H1 (cell line): Measurements from ENCODE around the gene FAHD1. TPM values are rescaled to one million over a fixed set of nuclear protein-coding genes. Genes with fewer than 3 reads are reported as not detected.

Experiments
- CTCF ChIA-PET: fragments of 300-600 bp; sonication (Branson Sonifier 250); formaldehyde crosslinking; loops from one replicate; lab custom pipeline; 2021; ENCODE audit not compliant: partially characterized antibody; lab: Charles Lee
- POLR2A ChIA-PET: fragments of 300-600 bp; sonication (Branson Sonifier 250); formaldehyde crosslinking; loops from one replicate; lab custom pipeline; 2021; ENCODE audit warnings: inconsistent platforms; ENCODE audit not compliant: partially characterized antibody; lab: Charles Lee
- DNase-seq, 2 experiments: peaks; one replicate each; pipeline versions ENCODE4 v3.0.0 to v3.0.0-alpha.2; 2010 to 2022; ENCODE audit warnings: low spot score in 2 of 2, low read depth in 1 of 2, mixed read lengths in 1 of 2
- FAIRE-seq: peaks from 2 replicates; lab custom pipeline; 2011; peaks lifted over from hg19 to GRCh38; lab: Jason Lieb, UNC
- H2AFZ ChIP-seq: 2 replicates; pipeline ENCODE4 v1.8.1; 2012; ENCODE audit warnings: low read length, inconsistent platforms
- H2AK5ac ChIP-seq: 2 replicates; pipeline ENCODE4 v1.6.1; 2013; ENCODE audit warnings: low read depth, low read length
- H2BK120ac ChIP-seq: replicated peaks from 2 replicates; pipeline ENCODE3; 2013; ENCODE audit warnings: low read depth, low read length, inconsistent platforms
- H2BK12ac ChIP-seq: 2 replicates; pipeline ENCODE4 v1.6.1; 2013; ENCODE audit warnings: low read depth, low read length
- H2BK15ac ChIP-seq: 2 replicates; pipeline ENCODE4 v1.6.1; 2013; ENCODE audit warnings: low read length
- H2BK20ac ChIP-seq: 2 replicates; pipeline ENCODE4 v1.6.1; 2013; ENCODE audit warnings: low read length
- H2BK5ac ChIP-seq: 2 replicates; pipeline ENCODE4 v1.6.1; 2013; ENCODE audit warnings: low read depth, low read length
- H3K14ac ChIP-seq: 2 replicates; pipeline ENCODE4 v1.6.1; 2013; ENCODE audit warnings: inconsistent platforms; ENCODE audit not compliant: insufficient read length
- H3K18ac ChIP-seq: 2 replicates; pipeline ENCODE4 v1.6.1; 2013; ENCODE audit warnings: low read length; ENCODE audit errors: extremely low read depth
- H3K23ac ChIP-seq: 2 replicates; pipeline ENCODE4 v1.6.1; 2013; ENCODE audit warnings: inconsistent platforms; ENCODE audit not compliant: insufficient read length
- H3K23me2 ChIP-seq: 2 replicates; pipeline ENCODE4 v1.6.1; 2013; ENCODE audit warnings: low read depth, low read length
- H3K27ac ChIP-seq: 2 replicates; pipeline ENCODE4 v1.6.1; 2011; ENCODE audit warnings: low read depth, low read length, inconsistent platforms
- H3K27me3 ChIP-seq, 4 experiments: replicated peaks in 1 of 4; 1 replicate in 1 of 4; 2 replicates in 3 of 4; pipeline versions ENCODE4 v1.6.1 to v1.8.1; 2011 to 2013; ENCODE audit warnings: low read length in 3 of 4, mild to moderate bottlenecking in 3 of 4, inconsistent platforms in 2 of 4, mixed read lengths in 2 of 4, moderate library complexity in 1 of 4; ENCODE audit not compliant: control insufficient read depth in 3 of 4, insufficient read depth in 3 of 4; ENCODE audit errors: extremely low read depth in 1 of 4
- H3K36me3 ChIP-seq, 4 experiments: 2 replicates each; pipeline versions ENCODE4 v1.6.1 to v1.8.1; 2011 to 2013; ENCODE audit warnings: mild to moderate bottlenecking in 4 of 4, low read length in 3 of 4, moderate library complexity in 2 of 4, control low read depth in 1 of 4, inconsistent platforms in 1 of 4; ENCODE audit not compliant: insufficient read depth in 4 of 4, control insufficient read depth in 2 of 4
- H3K4ac ChIP-seq: replicated peaks from 2 replicates; pipeline ENCODE3; 2013; ENCODE audit warnings: low read length, low read depth, mixed read lengths, inconsistent platforms; ENCODE audit not compliant: insufficient read length
- H3K4me1 ChIP-seq, 4 experiments: replicated peaks in 1 of 4; 1 replicate in 1 of 4; 2 replicates in 3 of 4; pipeline versions ENCODE4 v1.6.1 to v1.8.1; 2011 to 2013; ENCODE audit warnings: low read length in 3 of 4, inconsistent platforms in 2 of 4, mixed read lengths in 1 of 4; ENCODE audit not compliant: insufficient read depth in 4 of 4, control insufficient read depth in 3 of 4
- H3K4me2 ChIP-seq, 2 experiments: 2 replicates each; pipeline versions ENCODE4 v1.6.1 to v1.8.1; 2011 to 2013; ENCODE audit warnings: low read depth in 2 of 2, low read length in 2 of 2, control low read depth in 1 of 2, inconsistent platforms in 1 of 2, mild to moderate bottlenecking in 1 of 2; ENCODE audit not compliant: insufficient read depth in 1 of 2
- H3K4me3 ChIP-seq, 4 experiments: fragments of 200-600, 300-600 bp in 1 of 4; sonication (generic), shearing (Covaris generic), sonication (Bioruptor Twin) in 1 of 4; 2 replicates each; pipeline versions ENCODE4 v1.5.1 to v1.8.1; 2011 to 2016; ENCODE audit warnings: low read length in 4 of 4, low read depth in 3 of 4, control low read depth in 2 of 4, inconsistent platforms in 2 of 4, mild to moderate bottlenecking in 2 of 4, mixed read lengths in 1 of 4, moderate library complexity in 1 of 4; ENCODE audit not compliant: insufficient read depth in 2 of 4; ENCODE audit errors: extremely low read depth in 1 of 4
- H3K56ac ChIP-seq: replicated peaks from 2 replicates; pipeline ENCODE3; 2013; ENCODE audit warnings: low read depth, mild to moderate bottlenecking, mixed read lengths, low read length, inconsistent platforms; ENCODE audit not compliant: insufficient read length
- H3K79me1 ChIP-seq: 2 replicates; pipeline ENCODE4 v1.6.1; 2013; ENCODE audit warnings: low read depth, low read length, control low read depth
- H3K79me2 ChIP-seq, 2 experiments: 2 replicates each; pipeline versions ENCODE4 v1.6.1 to v1.8.1; 2012 to 2013; ENCODE audit warnings: low read length in 2 of 2, mild to moderate bottlenecking in 2 of 2, inconsistent platforms in 1 of 2; ENCODE audit not compliant: insufficient read depth in 2 of 2, control insufficient read depth in 1 of 2
- H3K9ac ChIP-seq, 4 experiments: replicated peaks in 1 of 4; 1 replicate in 1 of 4; 2 replicates in 3 of 4; pipeline versions ENCODE4 v1.6.1 to v1.8.1; 2011 to 2013; ENCODE audit warnings: low read depth in 3 of 4, low read length in 3 of 4, control low read depth in 2 of 4, mild to moderate bottlenecking in 2 of 4, moderate library complexity in 2 of 4, inconsistent platforms in 1 of 4; ENCODE audit errors: extremely low read depth in 1 of 4
- H3K9me3 ChIP-seq, 2 experiments: 2 replicates each; pipeline versions ENCODE4 v1.6.1 to v1.8.1; 2012 to 2013; ENCODE audit warnings: mild to moderate bottlenecking in 2 of 2, moderate library complexity in 2 of 2, control low read depth in 1 of 2, inconsistent platforms in 1 of 2, low read depth in 1 of 2, low read length in 1 of 2, mixed read lengths in 1 of 2; ENCODE audit not compliant: insufficient read depth in 2 of 2
- H4K20me1 ChIP-seq, 2 experiments: replicated peaks in 1 of 2; 2 replicates each; pipeline versions ENCODE3 to v1.8.1; 2011 to 2013; ENCODE audit warnings: inconsistent platforms in 2 of 2, low read length in 2 of 2, mild to moderate bottlenecking in 1 of 2; ENCODE audit not compliant: insufficient read depth in 2 of 2, control insufficient read depth in 1 of 2
- H4K5ac ChIP-seq: 2 replicates; pipeline ENCODE4 v1.6.1; 2013; ENCODE audit warnings: low read length, low read depth, mixed read lengths, inconsistent platforms; ENCODE audit not compliant: insufficient read length
- H4K8ac ChIP-seq: 2 replicates; pipeline ENCODE4 v1.8.0; 2013; ENCODE audit warnings: mild to moderate bottlenecking, moderate library complexity, low read length, inconsistent platforms; ENCODE audit not compliant: insufficient read depth; ENCODE audit errors: extremely low read depth
- H4K91ac ChIP-seq: replicated peaks from 2 replicates; pipeline ENCODE3; 2013; ENCODE audit warnings: low read length, mixed read lengths, inconsistent platforms; ENCODE audit not compliant: insufficient read length
- BRCA1 ChIP-seq: IDR thresholded peaks from 2 replicates; pipeline ENCODE4 v1.6.1; 2012; ENCODE audit warnings: low read depth, low read length, improper control_type of control experiment
- CTBP2 ChIP-seq: IDR thresholded peaks from 2 replicates; pipeline ENCODE4 v1.7.0; 2011; ENCODE audit warnings: borderline replicate concordance, mild to moderate bottlenecking, moderate library complexity, mixed read lengths, low read length; ENCODE audit not compliant: insufficient read depth, insufficient read length
- KDM1A ChIP-seq: fragments of 200-600, 300-600 bp; sonication (generic); IDR thresholded peaks from 2 replicates; pipeline ENCODE4 v1.7.1; 2016; ENCODE audit warnings: mild to moderate bottlenecking, low read length, borderline replicate concordance
- MAFK ChIP-seq: IDR thresholded peaks from 2 replicates; pipeline ENCODE4 v1.6.1; 2012; ENCODE audit warnings: low read depth, mild to moderate bottlenecking, improper control_type of control experiment, low read length
- SIRT6 ChIP-seq: IDR thresholded peaks from one replicate; pipeline ENCODE4 v1.7.1; 2012; ENCODE audit warnings: low read length, inconsistent platforms
- SRF ChIP-seq: IDR thresholded peaks from 2 replicates; pipeline ENCODE4 v1.6.1; 2011; ENCODE audit warnings: mild to moderate bottlenecking, low read depth, low read length, moderate library complexity
- TCF12 ChIP-seq: IDR thresholded peaks from 2 replicates; pipeline ENCODE4 v1.6.1; 2011; ENCODE audit warnings: low read depth, mild to moderate bottlenecking, low read length
- WGBS, 2 experiments: shearing (Covaris generic) in 1 of 2; methylation state at CpG; one replicate each; pipeline versions ENCODE4 v1.1.6 to v1.1.7; 2013 to 2015; ENCODE audit warnings: low lambda C conversion rate in 2 of 2, mixed read lengths in 2 of 2, inconsistent platforms in 1 of 2, low coverage in 1 of 2, missing lambda C conversion rate in 1 of 2; ENCODE audit not compliant: insufficient replicate concordance in 2 of 2, insufficient coverage in 1 of 2, insufficient read length in 1 of 2; ENCODE audit errors: extremely low coverage in 1 of 2, missing lambda C conversion rate in 1 of 2; 5-methylcytosine and 5-hydroxymethylcytosine counted together
- polyA plus RNA-seq, 7 experiments: library from polyadenylated mRNA; depleted of rRNA in 3 of 7; stranded (reverse) in 5 of 7; unstranded in 2 of 7; fragments of >200 nt in 5 of 7; fragments of 200-250 nt in 2 of 7; gene quantifications; 1 replicate in 5 of 7; 2 replicates in 1 of 7; 4 replicates in 1 of 7; pipeline versions ENCODE4 v1.2.1 to v1.2.3, GENCODE V29; 2011 to 2013; ENCODE audit warnings: missing spikeins in 2 of 7, mixed read lengths in 2 of 7
- total RNA-seq: library from RNA; stranded (reverse); fragmentation: NEBNext Ultra II Directional; extraction: Animal tissue kit (Norgen Biotek cat#: 25700); gene quantifications from 2 replicates; pipeline ENCODE4 v1.2.1, GENCODE V29; 2021

FAHD1 gene
- total and polyA plus RNA-seq, 2 of the 8 experiments (the other 6 are each of a cell fraction or from before 2014, with no cell fraction given) = 20.4 to 31.9 TPM

- H3K56ac ChIP-seq = no peak overlapping the region
- H3K9ac ChIP-seq = no peak overlapping the region
- H2BK120ac ChIP-seq = no peak overlapping the region
- H2AFZ ChIP-seq = no peak overlapping the region
- H2BK20ac ChIP-seq = no peak overlapping the region
- no peaks in the 10 kb centered on the region for H4K20me1 ChIP-seq
- H3K23ac ChIP-seq = no peak overlapping the region
- no peak overlapping the region for H3K27ac ChIP-seq
- POLR2A ChIA-PET = interaction anchor here (3.1 kb wide), 1 partner anchor 86 kb away, joined by 8 read pairs; the partner anchor contains the start of gene RPS2
- H2BK5ac ChIP-seq = no peak overlapping the region
- H3K14ac ChIP-seq = no peak overlapping the region
- TF ChIP-seq MAFK = no peak
- no peak for TF ChIP-seq SIRT6
- no peak for TF ChIP-seq TCF12
- no peak for TF ChIP-seq KDM1A
- no peak for TF ChIP-seq BRCA1
- no peak for TF ChIP-seq CTBP2
- no peak for TF ChIP-seq SRF
- TF ChIP-seq, all 59 proteins: peak for 0
- FAIRE-seq (no peak), DNase-seq (no peak)
- no peak overlapping the region for H4K8ac ChIP-seq
- H4K5ac ChIP-seq = no peak overlapping the region
- H3K4me1 ChIP-seq = peaks cover 0 to 2% (median 0%) of the 10 kb centered on the region in 4 experiments; a peak in 1 of 7 replicates
- H3K36me3 ChIP-seq = no peaks in the 10 kb centered on the region
- no peaks in the 10 kb centered on the region for H3K79me2 ChIP-seq
- CTCF ChIA-PET = interaction anchor here (0.9 to 3.6 kb wide), 5 partner anchors 15 to 428 kb away, joined by 3 to 13 read pairs (median 4); no protein-coding TSS in a partner anchor
- no peak overlapping the region for H3K4me3 ChIP-seq
- 84% methylated on average over 11 of the region's 11 CpGs; no CpG with 5 or more reads in 1 of the 2 experiments for WGBS, 2 experiments
- no peaks in the 10 kb centered on the region for H3K23me2 ChIP-seq
- H3K4ac ChIP-seq = no peak overlapping the region
- H4K91ac ChIP-seq = no peak overlapping the region
- no peak overlapping the region for H3K4me2 ChIP-seq
- no peak overlapping the region for H3K18ac ChIP-seq
- H3K79me1 ChIP-seq = no peaks in the 10 kb centered on the region
- no peaks in the 10 kb centered on the region for H3K9me3 ChIP-seq
- H2AK5ac ChIP-seq = no peak overlapping the region
- peaks cover 0 to 9% (median under 1%) of the 10 kb centered on the region in 4 experiments; a peak in 5 of 7 replicates for H3K27me3 ChIP-seq
- no peak overlapping the region for H2BK12ac ChIP-seq
- H2BK15ac ChIP-seq = no peak overlapping the region
Measured at GRCh38 chr16:1877804-1878203, 50.8 kb downstream of the FAHD1 start.
